Caco-2 (cell line): ENCODE data around the gene BEST4. TPM values are rescaled to one million over a fixed set of nuclear protein-coding genes. Genes with fewer than 3 reads are reported as not detected.
A peak's percentile ranks its signal among the peaks of the same experiment; 100 is the strongest.
"Not testable (repeated sequence)": the region's sequence is repeated elsewhere in the genome, so short reads cannot be mapped to it uniquely, and the experiment has no call there.

ENCODE experiments used
- BruUV-seq: library from RNA; stranded (reverse); fragments of 400-500 nt; replicated peaks from 2 replicates; lab custom pipeline; 2021; lab: Mats Ljungman, UMichigan
- CTCF ChIA-PET: fragments of 300-600 bp; sonication (Branson Sonifier 250); formaldehyde crosslinking; loops from one replicate; lab custom pipeline; 2022; ENCODE audit warnings: antibody characterized with exemption; lab: Charles Lee
- POLR2A ChIA-PET: fragments of 300-600 bp; sonication (Branson Sonifier 250); formaldehyde crosslinking; loops from one replicate; lab custom pipeline; 2022; ENCODE audit warnings: antibody characterized with exemption; lab: Charles Lee
- DNase-seq, 2 experiments: peaks; one replicate each; pipeline versions ENCODE4 v3.0.0 to v3.0.0-alpha.2; 2020 to 2022
- H3K27me3 ChIP-seq: replicated peaks from 2 replicates; pipeline ENCODE4 v1.6.0; 2011; ENCODE audit warnings: low read length; ENCODE audit not compliant: control insufficient read depth, insufficient read depth
- H3K36me3 ChIP-seq: 2 replicates; pipeline ENCODE4 v1.5.1; 2011; ENCODE audit warnings: low read length; ENCODE audit not compliant: control insufficient read depth, insufficient read depth
- H3K4me1 ChIP-seq: fragments of 250-450 bp; sonication (Bioruptor Pico); 2 replicates; pipeline ENCODE4 v1.5.1; 2020; ENCODE audit warnings: mild to moderate bottlenecking
- H3K4me3 ChIP-seq: 2 replicates; pipeline ENCODE4 v1.5.1; 2011; ENCODE audit warnings: low read depth, mild to moderate bottlenecking, control low read depth, low read length
- H3K9me3 ChIP-seq: fragments of 250-450 bp; sonication (Bioruptor Pico); 2 replicates; pipeline ENCODE4 v1.5.1; 2020; ENCODE audit warnings: mild to moderate bottlenecking, moderate library complexity
- H3K27ac Mint-ChIP-seq: one replicate; pipeline ENCODE4 v1.8.0; 2022; ENCODE audit warnings: mixed read lengths; ENCODE audit not compliant: unreplicated experiment
- H3K27me3 Mint-ChIP-seq: one replicate; pipeline ENCODE4 v1.8.0; 2022; ENCODE audit warnings: mixed read lengths; ENCODE audit not compliant: insufficient read depth, unreplicated experiment
- H3K36me3 Mint-ChIP-seq: one replicate; pipeline ENCODE4 v1.8.0; 2022; ENCODE audit warnings: mild to moderate bottlenecking, mixed read lengths; ENCODE audit not compliant: insufficient read depth, unreplicated experiment
- H3K4me1 Mint-ChIP-seq: one replicate; pipeline ENCODE4 v1.8.0; 2022; ENCODE audit warnings: low read depth, mixed read lengths; ENCODE audit not compliant: unreplicated experiment
- H3K4me3 Mint-ChIP-seq: one replicate; pipeline ENCODE4 v1.8.0; 2022; ENCODE audit warnings: mild to moderate bottlenecking, moderate library complexity, mixed read lengths; ENCODE audit not compliant: unreplicated experiment
- H3K9me3 Mint-ChIP-seq: one replicate; pipeline ENCODE4 v1.8.0; 2022; ENCODE audit warnings: mixed read lengths; ENCODE audit not compliant: unreplicated experiment
- intact Hi-C: fragments of 100-400 bp; cut with micrococcal nuclease; formaldehyde crosslinking; loops from one replicate; pipeline ENCODE4 v1.10.0; 2022; ENCODE audit not compliant: unreplicated experiment
- total RNA-seq: library from RNA; stranded (reverse); gene quantifications from 2 replicates; pipeline ENCODE4 v1.2.3, GENCODE V29; 2022
- TF ChIP-seq, protein P1 (sequence below), 2 experiments: fragments of 200-600 bp in 1 of 2; IDR thresholded peaks; 1 replicate in 1 of 2; 2 replicates in 1 of 2; pipeline versions ENCODE4 v1.5.1 to v1.8.0; 2011 to 2022; ENCODE audit warnings: antibody characterized with exemption in 1 of 2, control low read depth in 1 of 2, inconsistent platforms in 1 of 2, low read depth in 1 of 2, low read length in 1 of 2, mild to moderate bottlenecking in 1 of 2, moderate library complexity in 1 of 2; ENCODE audit not compliant: insufficient read depth in 1 of 2, severe bottlenecking in 1 of 2, unreplicated experiment in 1 of 2

Gene BEST4
- total RNA-seq, 1 experiment from 2014 or later, result not detected

DNA sequence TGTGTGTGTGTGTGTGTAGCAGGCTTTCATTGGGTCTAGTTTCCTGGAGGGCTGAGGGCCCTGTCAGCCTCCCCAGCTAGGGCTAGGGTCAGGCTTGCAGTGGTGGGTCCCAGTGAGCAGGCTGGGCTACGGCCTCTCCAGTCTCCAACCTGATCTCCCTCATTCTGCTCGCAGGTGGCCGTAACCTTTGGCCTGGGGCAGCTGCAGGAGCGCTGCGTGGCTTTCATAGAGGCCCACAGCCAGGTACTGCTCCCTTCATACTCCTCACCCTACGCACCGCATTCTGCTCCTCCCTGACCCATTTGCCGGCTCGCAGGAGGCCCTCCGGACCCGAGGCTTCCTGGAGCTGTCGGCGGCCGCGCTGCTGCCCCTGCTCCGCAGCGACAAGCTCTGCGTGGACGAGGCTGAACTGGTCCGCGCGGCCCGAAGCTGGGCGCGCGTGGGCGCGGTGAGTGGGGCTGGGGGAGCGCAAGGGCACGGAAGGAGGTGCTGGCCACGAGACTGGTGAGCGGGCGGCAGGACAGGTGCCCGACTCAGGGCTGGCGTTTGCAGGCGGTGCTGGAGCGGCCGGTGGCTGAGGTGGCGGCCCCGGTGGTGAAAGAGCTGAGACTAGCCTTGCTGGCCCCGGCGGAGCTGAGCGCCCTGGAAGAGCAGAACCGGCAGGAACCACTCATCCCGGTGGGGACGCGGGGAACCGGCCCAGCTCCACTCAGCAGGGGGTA is 25.0 kb upstream of the BEST4 start:
- TF ChIP-seq, protein P1, sequence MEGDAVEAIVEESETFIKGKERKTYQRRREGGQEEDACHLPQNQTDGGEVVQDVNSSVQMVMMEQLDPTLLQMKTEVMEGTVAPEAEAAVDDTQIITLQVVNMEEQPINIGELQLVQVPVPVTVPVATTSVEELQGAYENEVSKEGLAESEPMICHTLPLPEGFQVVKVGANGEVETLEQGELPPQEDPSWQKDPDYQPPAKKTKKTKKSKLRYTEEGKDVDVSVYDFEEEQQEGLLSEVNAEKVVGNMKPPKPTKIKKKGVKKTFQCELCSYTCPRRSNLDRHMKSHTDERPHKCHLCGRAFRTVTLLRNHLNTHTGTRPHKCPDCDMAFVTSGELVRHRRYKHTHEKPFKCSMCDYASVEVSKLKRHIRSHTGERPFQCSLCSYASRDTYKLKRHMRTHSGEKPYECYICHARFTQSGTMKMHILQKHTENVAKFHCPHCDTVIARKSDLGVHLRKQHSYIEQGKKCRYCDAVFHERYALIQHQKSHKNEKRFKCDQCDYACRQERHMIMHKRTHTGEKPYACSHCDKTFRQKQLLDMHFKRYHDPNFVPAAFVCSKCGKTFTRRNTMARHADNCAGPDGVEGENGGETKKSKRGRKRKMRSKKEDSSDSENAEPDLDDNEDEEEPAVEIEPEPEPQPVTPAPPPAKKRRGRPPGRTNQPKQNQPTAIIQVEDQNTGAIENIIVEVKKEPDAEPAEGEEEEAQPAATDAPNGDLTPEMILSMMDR (IDR thresholded peaks at IDR 0.05; ENCODE audit: insufficient read depth in 1 of 2, low read depth in 1 of 2, low read length in 1 of 2, severe bottlenecking in 1 of 2, unreplicated experiment in 1 of 2), result no peak

DNA sequence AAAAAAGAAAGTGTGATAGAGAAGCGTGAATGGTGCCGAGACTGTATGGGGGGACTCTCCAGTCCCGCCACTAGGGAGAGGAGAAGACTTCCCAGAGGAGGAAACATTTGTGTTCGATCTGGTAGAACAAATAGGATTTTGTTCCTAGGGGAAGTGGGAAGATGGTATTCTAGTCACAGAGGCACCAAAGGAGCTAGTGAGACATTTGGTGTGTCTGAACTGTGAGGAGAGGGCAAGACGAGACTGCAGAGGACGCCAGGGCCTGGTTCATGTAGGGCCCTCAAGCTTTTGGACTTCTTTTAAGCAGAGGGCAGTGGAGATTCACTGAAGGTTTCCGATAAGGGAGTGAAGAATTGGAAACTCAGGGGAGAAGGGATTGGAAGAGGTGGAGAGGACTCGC is 23.3 kb upstream of the BEST4 start:
- H3K9me3 ChIP-seq, result no peaks in the 10 kb centered on the region
- Mint-ChIP-seq H3K4me3 (no peak overlapping the region), H3K27ac (peak overlapping the region; percentile 9), H3K4me1 (peaks cover 27% of the 10 kb centered on the region), H3K9me3 (no peaks in the 10 kb centered on the region), H3K36me3 (peaks cover 12% of the 10 kb centered on the region), H3K27me3 (no peaks in the 10 kb centered on the region)
- POLR2A ChIA-PET, result no interaction called here
- H3K4me3 ChIP-seq, result no peak overlapping the region
- DNase-seq, result no peak
- H3K36me3 ChIP-seq, result no peaks in the 10 kb centered on the region
- BruUV-seq, result no TSS peak
- TF ChIP-seq, protein P1 (IDR thresholded peaks at IDR 0.05; ENCODE audit: insufficient read depth in 1 of 2, low read depth in 1 of 2, low read length in 1 of 2, severe bottlenecking in 1 of 2, unreplicated experiment in 1 of 2), result no peak
- H3K4me1 ChIP-seq, result peaks cover 50% of the 10 kb centered on the region
- no peaks in the 10 kb centered on the region for H3K27me3 ChIP-seq
- intact Hi-C loops, result no loop called here
- CTCF ChIA-PET, result no interaction called here

More for the DNA sequence above, 25.0 kb upstream of the BEST4 start:
- no peak for DNase-seq
- no TSS peak for BruUV-seq
- Mint-ChIP-seq H3K27me3 (no peaks in the 10 kb centered on the region), H3K36me3 (no peaks in the 10 kb centered on the region), H3K27ac (peak overlapping the region; percentile 9), H3K4me3 (peak overlapping the region; percentile 74), H3K9me3 (no peaks in the 10 kb centered on the region), H3K4me1 (peaks cover 17% of the 10 kb centered on the region)
- CTCF ChIA-PET, result interaction anchor here (0.6 kb wide), 1 partner anchor 13 kb away, joined by 3 read pairs; the partner anchor contains the start of gene PLK3
- intact Hi-C loops, result no loop called here
- H3K36me3 ChIP-seq, result no peaks in the 10 kb centered on the region
- POLR2A ChIA-PET, result interaction anchor here (0.5 to 1.6 kb wide), 6 partner anchors 13 to 181 kb away, joined by 3 to 20 read pairs (median 4); partner anchors contain the start of genes EIF2B3, PLK3 and RPS8
- H3K9me3 ChIP-seq, result no peaks in the 10 kb centered on the region
- peak overlapping the region; percentile 57 for H3K4me3 ChIP-seq
- H3K4me1 ChIP-seq, result peaks cover 32% of the 10 kb centered on the region
- H3K27me3 ChIP-seq, result no peaks in the 10 kb centered on the region

DNA sequence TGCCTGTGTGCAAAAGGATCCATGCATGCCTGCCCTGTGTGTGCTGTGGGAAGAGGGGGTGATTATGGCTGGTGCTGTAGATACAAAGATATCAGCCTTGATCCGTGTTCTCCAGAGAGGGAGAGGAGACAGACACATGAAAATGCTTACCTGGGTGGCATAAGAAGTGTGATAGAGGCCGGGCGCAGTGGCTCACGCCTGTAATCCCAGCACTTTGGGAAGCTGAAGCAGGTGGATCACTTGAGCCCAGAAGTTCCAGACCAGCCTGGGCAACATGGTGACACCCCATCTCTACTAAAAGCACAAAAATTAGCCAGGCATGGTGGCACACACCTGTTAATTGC is 22.8 kb upstream of the BEST4 start:
- CTCF ChIA-PET, result not testable (repeated sequence)
- peaks cover 27% of the 10 kb centered on the region for H3K4me1 Mint-ChIP-seq

More for the DNA sequence above, 22.8 kb upstream of the BEST4 start:
- H3K4me3 ChIP-seq, BruUV-seq, intact Hi-C loops, H3K4me3 Mint-ChIP-seq, POLR2A ChIA-PET, H3K36me3 ChIP-seq, H3K9me3 ChIP-seq, H3K9me3 Mint-ChIP-seq, DNase-seq, H3K27me3 Mint-ChIP-seq, H3K27me3 ChIP-seq: not testable (repeated sequence)
- Mint-ChIP-seq H3K36me3 (peaks cover 12% of the 10 kb centered on the region), H3K27ac (peak overlapping the region; percentile 9)
- H3K4me1 ChIP-seq, result peaks cover 54% of the 10 kb centered on the region
